Hippocampal formation (tissue), 2 donors: ENCODE results near the gene TTC39C.
"Not testable (repeated sequence)": the region's sequence is repeated elsewhere in the genome, so short reads cannot be mapped to it uniquely, and the experiment has no call there.

Source experiments
- DNase-seq, 2 donors: peaks; one replicate each; lab custom pipeline; 2025; lab: John Stamatoyannopoulos, UW

The TTC39C gene

DNA sequence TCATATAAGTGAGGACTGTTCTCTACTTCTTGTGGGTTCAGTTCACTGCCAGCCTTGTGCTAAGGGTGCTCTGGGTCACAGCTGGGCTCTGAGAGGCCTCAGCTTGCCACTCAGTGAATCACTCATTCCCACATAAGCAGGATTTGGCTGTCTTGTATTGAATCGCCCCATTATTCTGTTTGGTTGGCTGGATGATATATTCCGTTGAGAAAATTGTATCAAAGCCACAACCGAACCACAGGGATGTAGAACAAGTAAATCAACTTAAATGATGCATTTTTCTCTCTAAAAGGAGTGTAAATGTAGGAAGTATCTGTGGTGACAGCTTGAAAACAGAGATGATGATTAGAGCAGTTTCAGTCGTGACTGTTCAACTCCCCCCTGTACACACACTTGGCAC is 39.6 kb downstream of the TTC39C start:
- no peak for DNase-seq

DNA sequence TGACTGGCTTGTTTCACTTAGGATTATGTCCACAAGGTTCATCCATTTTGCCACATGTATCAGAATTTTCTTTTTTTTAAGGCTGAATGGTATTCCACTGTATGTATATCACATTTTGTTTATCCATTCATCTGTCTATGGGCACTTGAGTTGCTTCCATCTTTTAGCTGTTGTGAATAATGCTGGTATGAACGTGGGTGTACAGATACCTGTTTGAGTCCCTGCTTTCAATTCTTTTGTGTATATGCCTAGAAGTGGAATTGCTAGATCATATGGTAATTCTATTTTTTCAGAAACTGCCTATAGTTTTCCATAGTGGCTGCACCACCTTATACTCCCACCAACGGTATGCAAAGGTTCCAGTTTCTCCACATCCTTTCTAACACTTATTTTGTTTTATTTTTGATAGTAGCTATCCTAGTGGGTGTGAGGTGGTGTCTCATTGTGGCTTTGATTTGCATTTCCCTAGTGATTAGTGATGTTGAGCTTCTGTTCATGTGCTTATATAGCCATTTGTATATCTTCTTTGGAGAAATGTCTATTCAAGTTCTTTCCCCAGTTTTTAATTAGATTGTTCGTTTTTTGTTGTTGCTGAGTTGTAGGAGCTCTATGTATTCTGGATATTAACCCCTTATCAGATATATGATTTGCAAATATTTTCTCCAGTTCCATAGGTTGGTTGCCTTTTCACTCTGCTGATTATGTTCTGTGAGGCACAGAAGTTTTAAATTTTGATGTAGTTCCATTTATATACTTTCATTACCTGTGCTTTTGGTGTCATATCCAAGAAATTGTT is 40.7 kb downstream of the TTC39C start:
- no peak for DNase-seq

DNA sequence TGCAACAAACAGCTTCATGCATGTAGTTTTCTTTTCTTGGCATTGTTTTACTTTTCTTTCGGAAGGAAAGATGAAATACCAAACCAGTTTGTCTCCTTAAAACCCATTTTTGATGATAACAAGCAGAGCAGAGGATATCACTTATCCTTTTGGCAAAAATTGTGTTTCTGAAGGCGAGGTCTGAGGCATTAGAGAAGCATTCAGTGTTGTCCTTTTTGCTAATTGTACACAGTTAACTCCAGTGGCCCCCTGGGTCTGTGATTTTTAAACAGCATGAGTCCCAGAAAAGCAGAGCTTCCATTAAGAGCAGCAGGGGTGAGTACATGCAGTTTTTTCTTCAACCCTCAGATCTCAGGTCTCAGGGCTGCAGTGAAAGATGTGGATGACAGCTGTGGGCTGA is 41.3 kb downstream of the TTC39C start:
- DNase-seq: no peak

DNA sequence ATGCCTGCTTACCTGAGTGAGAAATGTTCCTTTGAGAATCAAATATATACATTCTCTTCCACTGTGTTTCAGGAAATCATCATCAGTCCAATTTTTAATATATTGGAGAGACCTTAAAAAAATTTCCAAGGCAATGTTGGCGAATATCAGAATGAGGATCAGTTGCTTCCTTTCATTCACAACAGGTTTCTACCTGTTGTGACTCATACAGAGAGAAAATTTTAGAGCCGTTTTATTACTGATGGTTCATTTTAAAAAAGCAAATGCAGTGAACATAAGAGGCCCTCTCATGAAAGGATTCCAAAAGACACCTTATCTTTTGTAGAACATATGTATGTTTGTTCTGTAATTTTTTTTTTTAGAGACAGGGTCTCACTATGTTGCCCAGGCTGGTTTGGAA is 42.0 kb downstream of the TTC39C start:
- no peak for DNase-seq

DNA sequence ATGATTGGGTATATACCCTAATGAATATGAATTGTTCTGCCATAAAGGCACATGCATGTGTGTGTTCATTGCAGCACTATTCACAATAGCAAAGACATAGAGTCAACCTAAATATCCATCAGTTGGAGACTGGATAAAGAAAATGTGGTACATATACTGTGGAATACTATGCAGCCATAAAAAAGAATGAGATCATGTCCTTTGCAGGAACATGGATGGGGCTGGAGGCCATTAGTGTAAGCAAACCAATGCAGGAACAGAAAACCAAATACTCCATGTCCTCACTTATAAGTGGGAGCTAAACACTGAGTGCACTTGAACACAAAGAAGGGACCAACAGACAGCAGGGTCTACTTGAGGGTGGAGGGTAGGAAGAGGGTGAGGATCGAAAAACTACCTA is 43.2 kb downstream of the TTC39C start:
- DNase-seq: no peak

DNA sequence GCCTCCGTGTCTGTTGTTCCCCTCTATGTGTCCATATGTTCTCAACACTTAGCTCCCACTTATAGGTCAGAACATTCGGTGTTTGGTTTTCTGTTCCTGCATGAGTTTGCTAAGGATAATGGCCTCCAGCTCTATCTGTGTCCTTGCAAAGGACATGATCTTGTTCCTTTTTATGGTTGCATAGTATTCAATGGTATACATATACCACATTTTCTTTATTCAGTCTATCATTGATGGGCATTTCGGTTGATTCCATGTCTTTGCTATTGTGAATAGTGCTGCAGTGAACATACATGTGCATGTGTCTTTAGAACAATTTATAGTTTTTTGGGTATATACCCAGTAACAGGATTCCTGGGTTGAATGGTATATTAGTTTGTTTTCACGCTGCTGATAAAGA is 44.8 kb downstream of the TTC39C start:
- DNase-seq: not testable (repeated sequence)

DNA sequence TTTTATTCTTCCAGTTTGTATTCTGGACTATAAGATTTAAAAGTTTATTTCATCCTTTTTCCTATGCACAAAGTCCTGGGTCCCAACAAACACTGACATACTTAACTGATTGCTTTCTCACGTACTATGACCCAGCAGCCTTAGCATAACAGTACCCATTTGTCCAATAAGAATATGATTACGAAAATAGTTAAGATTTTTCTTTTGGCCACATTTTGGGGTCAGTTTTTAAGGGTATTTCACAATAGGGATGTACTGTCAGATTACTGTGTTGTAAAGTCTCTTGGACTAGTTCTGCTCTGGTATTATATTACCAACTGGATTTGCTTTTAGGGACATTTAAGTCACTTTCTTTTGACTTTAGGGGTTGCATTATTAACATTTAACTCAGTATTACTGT is 46.1 kb downstream of the TTC39C start:
- no peak for DNase-seq

DNA sequence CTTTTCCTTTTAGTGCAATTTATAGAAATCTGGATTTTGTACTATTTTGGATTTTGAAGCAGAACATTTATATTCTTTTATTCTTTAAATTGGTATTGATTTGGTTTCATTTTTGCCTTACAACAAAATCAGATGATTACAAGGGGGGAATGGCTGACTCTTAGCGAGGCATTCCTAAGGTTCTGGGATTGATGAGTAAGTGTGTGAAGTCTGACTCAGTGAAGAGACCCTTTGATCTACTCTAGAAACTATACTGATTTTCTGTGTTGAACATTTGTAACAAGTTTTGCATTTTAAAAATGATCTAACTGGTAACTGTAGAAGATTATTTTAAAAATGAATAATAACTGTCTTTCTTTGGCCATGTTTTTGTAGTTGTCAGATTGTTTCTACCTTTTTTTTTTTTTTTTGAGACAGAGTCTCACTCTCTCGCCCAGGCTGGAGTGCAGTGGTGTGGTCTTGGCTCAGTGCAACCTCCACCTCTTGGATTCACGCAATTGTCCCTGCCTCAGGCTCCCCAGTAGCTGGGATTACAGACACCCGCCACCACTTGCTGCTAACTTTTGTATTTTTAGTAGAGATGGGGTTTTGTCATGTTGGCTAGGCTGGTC is 48.7 kb downstream of the TTC39C start:
- no peak for DNase-seq

DNA sequence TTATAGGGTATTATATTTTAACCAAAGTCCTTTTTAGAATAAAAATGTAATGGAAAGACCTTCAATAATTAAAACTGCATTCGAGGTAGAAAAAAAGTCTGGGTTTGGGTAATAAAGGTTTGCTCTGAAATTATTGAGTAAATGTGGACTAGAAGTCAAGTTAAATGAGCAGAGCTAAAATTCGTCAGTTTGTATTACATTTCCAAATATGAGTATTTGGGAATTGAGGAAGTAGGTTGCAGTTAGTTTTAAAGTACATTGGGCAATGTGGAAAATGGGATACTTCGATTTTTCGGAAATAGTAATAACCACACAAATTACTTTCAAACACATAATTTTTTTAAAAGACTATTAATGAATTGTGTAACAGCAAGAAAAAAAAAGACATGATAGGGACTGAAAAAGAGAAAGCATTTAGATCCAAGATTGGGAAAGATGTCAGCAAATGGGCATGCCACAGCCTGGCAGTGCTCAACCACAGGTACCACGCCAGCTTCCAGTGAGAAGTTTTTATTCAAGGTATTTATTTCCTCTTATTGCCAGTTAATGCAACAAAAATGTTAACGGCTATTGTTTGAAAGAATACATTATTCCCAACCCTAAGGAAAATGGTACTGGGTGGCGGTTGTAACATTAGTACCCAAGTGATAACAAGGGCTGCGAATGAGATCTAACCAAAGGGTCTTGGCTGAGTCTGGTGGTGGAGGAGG is 50.0 kb downstream of the TTC39C start:
- DNase-seq: no peak

DNA sequence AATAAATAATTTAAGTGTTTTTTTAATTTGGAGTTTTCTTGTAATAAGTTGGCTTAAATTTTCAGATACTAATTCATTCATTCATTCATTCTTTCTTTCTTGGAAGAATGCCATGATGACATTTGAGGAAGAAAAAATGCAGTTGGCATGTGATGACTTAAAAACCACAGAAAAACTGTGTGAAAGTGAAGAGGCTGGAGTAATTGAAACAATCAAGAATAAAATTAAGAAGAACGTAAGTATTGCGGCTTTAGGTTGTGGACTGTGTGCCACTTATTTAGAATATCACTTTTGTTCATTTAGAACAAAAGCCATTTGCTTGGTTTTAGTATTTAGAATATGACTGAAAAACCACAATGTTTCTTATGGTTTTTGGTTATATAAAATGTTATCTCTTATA is 51.4 kb downstream of the TTC39C start:
- no peak for DNase-seq

DNA sequence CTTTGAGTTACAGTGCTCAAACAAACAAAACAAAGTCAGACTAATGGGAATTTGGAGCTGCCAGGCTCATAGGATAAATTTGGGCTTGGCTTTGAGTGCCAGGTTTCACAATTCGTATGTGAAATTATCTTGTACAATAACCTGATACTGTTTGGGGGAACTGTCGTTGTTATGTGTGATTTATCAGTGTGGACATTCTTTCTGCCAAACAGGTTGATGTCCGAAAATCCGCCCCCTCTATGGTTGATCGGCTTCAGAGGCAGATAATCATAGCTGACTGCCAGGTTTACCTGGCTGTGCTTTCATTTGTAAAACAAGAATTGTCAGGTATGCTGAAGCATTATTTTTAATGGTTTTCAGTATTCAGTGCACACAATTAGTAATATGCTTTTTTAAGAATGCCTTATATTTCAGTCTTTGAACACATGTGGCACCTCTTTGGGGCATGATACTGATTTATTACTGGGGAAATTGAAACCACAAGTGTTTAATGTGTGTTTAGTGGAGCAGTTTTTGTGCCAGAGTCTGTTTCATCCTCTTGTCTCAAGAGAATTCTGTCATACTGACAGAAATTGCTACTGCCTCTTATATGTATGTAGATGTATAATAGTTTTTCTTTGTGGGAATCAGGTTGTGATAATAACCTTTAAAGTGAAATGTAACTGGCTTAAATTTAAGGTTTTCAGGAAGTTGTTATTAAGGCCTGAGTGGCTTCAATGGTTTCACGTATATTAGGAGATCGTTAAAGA is 54.6 kb downstream of the TTC39C start:
- no peak for DNase-seq

DNA sequence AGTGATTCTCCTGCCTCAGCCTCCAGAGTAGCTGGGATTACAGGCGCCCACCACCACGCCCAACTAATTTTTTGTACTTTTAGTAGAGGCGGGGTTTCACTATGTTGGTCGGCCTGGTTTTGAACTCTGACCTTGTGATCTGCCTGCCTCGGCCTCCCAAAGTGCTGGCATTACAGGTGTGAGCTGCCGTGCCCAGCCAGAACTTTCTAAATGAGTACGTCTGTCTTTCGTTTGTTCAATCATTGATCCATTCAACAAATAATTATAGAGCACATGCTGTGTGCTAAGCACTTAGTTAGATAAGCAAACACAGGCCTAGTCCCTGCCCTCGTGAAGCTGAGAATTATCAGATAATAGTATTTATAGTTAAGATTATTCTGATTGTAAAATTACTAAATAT is 56.5 kb downstream of the TTC39C start:
- DNase-seq: no peak

DNA sequence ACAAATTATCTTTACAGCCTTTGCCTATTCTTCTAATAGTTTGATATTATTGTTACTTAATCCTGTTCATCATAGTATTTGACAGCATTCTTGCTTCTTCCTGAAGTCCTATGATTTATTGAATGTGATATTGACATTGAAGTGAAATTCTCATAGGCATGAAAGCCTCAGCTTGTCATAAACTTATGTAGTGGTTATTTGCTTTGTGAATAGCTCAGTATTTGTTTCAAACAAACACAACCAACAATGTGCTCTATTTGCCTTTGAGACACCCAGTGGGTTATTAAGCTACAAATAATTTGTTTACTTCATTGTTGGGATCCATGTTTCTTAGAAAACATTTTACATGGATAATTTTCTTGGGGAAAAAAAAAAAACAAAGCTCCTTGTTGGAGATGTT is 57.2 kb downstream of the TTC39C start:
- no peak for DNase-seq

DNA sequence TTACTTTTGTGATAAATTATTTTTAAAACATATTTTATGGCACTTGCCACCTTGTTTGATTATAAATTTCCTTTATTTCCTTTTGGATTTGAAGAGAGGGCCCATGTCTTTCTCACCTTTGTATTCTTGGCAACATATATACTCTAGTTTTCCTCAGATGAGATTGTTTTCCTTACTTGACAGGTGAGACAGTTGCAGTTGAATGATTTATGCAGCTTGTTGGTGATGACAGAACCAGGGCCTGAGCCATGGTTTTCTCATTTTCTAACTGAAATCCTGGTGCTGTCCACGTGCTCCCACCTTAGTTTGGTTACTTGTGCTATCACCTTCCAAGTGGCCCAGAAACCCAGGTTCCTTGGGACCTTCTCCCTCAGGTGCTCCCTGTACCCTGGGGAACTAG is 58.2 kb downstream of the TTC39C start:
- DNase-seq: no peak

DNA sequence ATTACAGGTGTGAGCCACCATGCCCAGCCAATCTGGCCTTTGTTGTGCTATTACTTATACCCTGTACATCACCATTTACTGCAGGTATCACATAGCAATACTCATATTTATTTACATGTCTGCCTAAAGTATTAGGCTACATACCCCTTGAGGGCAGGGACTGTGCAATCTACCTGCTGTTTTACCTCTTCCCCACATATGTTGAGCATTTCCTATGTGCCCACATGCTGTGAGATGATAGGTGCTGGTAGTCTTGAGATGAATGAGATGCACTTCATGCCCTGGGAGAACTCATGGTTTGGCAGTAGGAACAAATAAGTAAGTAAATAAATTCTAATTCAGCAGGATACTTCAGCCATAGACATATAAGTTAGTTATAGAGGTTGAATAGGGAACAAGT is 59.2 kb downstream of the TTC39C start:
- DNase-seq: no peak

DNA sequence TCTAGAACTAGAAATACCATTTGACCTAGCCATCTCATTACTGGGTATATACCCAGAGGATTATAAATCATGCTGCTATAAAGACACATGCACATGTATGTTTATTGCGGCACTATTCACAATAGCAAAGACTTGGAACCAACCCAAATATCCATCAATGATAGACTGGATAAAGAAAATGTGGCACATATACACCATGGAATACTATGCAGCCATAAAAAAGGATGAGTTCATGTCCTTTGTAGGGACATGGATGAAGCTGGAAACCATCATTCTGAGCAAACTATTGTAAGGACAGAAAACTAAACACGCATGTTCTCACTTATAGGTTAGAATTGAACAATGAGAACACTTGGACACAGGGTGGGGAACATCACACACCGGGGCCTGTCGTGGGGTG is 60.2 kb downstream of the TTC39C start:
- not testable (repeated sequence) for DNase-seq

DNA sequence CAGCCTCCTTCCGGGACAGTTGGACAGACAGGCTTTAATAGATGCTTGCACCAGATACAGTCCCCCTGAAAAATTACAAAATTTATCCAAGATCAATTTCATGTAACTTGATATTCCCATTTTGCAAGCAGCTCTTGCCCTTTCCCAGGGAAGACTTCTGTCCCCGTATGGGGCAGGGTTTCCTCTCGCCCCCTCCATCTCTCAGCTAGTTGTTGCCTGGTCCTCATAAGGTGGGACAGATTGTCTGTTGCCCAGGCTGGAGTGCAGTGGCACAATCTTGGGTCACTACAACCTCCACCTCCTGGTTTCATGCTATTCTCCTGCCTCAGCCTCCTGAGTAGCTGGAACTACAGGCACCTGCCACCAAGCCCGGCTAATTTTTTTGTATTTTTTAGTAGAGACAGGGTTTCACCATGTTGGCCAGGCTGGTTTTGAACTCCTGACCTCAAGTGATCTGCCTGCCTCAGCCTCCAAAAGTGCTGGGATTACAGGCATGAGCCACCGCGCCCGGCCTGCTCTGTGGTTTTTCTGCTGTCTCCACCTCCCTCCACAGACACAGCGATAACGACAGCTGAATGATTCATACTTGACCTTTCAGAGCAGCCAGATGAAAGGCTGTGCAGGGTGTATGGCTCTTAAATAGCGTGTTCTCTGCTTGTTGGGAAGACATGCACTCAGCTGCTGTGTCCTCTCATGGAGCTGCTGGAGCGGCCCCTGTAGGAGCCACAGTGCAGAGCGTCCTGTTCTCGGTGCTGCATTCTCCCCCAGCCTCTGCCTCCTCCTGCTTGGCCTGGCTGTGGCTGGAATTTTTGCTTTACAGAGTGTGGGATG is 61.4 kb downstream of the TTC39C start:
- DNase-seq: no peak

DNA sequence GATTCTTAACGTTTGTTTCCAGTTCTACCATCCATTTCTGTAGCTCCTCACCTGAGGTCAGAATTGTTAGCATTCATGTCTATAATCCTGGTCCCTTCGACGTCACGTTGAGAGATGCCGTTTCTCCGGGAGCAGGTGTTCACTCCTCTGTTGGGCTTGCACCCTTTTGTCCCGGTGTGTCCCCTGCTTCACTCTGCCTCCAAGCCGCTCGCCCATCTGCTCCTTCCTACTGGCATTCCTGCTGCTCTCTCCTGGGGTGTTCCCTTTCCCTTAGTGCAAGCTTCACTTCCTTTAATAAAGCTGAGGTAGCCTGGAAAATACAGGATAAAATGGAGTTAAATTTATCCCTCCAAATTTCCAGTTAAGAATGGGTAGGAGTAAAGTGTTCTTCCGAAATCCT is 62.4 kb downstream of the TTC39C start:
- DNase-seq: no peak

DNA sequence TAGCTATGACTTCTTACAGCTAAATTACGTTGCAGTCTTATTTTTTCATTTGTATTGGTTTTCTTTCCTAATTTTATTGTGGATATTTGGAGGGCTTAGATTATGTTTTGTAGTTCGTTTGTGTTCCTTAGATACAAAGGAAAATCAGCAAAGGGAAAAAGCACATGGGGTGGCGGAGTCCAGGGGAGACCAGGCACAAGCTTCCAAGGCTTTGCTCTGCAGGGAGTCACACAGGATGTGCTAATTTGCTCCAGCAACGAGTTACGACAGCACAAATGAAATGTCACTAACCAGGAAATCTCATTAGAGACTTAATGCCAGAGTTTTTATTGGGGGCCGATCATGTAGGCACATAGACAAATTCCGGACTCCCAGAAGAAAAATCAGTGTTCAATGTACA is 63.8 kb downstream of the TTC39C start:
- no peak for DNase-seq

DNA sequence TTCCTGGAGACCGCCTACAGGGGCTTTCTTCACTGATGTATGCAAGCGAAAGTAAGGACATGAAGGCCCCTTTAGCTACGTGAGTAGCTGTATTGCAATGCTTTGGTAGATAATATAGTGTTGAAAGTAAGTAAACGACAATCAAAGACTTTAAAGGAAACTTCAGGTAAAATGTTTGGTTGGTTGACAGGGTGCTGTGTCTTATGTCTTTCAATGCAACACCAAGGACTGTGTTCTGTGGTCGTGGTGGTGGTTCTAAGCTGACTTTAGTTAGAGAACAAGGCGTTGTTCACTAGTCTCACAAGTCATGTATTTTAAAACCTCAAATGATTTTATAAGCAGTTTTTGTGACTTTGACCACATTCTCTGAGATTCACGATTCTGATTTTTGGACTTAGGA is 66.3 kb downstream of the TTC39C start:
- no peak for DNase-seq

DNA sequence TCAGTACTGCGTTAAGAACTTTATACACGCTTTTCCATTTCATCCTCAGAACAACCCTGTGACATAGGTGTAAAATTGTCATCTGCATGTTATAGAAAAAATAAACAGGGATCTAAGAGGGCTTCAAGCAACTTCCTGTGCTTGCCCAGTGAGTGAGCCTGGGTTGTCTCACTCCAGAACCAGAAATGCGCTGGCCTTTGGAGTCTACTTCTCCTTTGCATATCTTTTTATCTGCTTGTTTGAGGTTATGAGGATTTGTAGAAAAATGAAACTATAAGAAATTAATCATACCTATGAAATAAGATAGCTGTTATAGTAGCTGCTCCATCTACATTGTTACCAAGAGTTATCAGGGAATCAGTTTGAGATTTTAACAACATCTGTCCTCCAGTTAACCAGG is 69.0 kb downstream of the TTC39C start:
- no peak for DNase-seq

DNA sequence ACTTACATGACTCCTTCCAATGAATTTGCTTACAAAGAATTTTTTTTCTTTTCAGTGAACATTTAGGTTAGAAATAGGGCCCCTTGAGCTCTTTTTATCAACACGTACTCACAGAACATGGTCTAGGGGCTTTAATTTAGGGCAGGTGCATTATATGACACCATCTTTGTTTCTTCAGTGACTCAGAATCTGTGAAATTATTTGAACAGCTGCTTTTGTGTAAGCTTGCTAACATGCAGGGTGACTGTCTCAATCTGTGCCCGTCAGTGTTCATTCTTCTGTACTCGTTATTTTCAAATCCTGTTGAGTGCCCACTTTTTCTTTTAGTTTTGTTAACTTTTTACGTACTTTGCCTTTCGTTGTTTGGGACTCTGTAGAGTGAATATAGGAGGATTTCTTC is 71.5 kb downstream of the TTC39C start:
- no peak for DNase-seq
